H9 (cell line): ENCODE measurements around the gene ATM. TPM values are rescaled to one million over a fixed set of nuclear protein-coding genes. Genes with fewer than 3 reads are reported as not detected.

ENCODE experiments used
- DNase-seq: peaks from one replicate; pipeline ENCODE4 v3.0.0-alpha.2; 2017
- H2AFZ ChIP-seq: one replicate; pipeline ENCODE4 v1.6.1; 2013; ENCODE audit warnings: mild to moderate bottlenecking, low read length, control low read depth, moderate library complexity
- H2AK5ac ChIP-seq: 2 replicates; pipeline ENCODE4 v1.6.1; 2013; ENCODE audit warnings: low read length, control low read depth, mixed read lengths; ENCODE audit not compliant: insufficient read length
- H2BK120ac ChIP-seq: one replicate; pipeline ENCODE4 v1.6.1; 2013; ENCODE audit warnings: low read depth, mild to moderate bottlenecking, low read length, control low read depth, inconsistent platforms; ENCODE audit not compliant: poor library complexity, severe bottlenecking
- H2BK12ac ChIP-seq: 2 replicates; pipeline ENCODE4 v1.6.1; 2013; ENCODE audit warnings: low read length, control low read depth, mixed read lengths, low read depth; ENCODE audit not compliant: insufficient read length
- H2BK15ac ChIP-seq: 2 replicates; pipeline ENCODE4 v1.6.1; 2013; ENCODE audit warnings: low read depth, low read length, control low read depth
- H2BK20ac ChIP-seq: one replicate; pipeline ENCODE4 v1.6.1; 2013; ENCODE audit warnings: low read depth, mild to moderate bottlenecking, low read length, control low read depth, inconsistent platforms; ENCODE audit not compliant: poor library complexity, severe bottlenecking
- H2BK5ac ChIP-seq: 2 replicates; pipeline ENCODE4 v1.6.1; 2013; ENCODE audit warnings: low read length, control low read depth, mixed read lengths; ENCODE audit not compliant: insufficient read length
- H3K14ac ChIP-seq: 2 replicates; pipeline ENCODE4 v1.6.1; 2013; ENCODE audit warnings: low read length, control low read depth; ENCODE audit not compliant: insufficient read depth
- H3K18ac ChIP-seq: 2 replicates; pipeline ENCODE4 v1.6.1; 2013; ENCODE audit warnings: low read depth, mild to moderate bottlenecking, mixed read lengths, low read length, control low read depth; ENCODE audit not compliant: insufficient read length
- H3K23ac ChIP-seq: 2 replicates; pipeline ENCODE4 v1.6.1; 2013; ENCODE audit warnings: low read length, control low read depth, mixed read lengths, low read depth; ENCODE audit not compliant: insufficient read length
- H3K23me2 ChIP-seq: 2 replicates; pipeline ENCODE4 v1.6.1; 2013; ENCODE audit warnings: low read depth, mild to moderate bottlenecking, mixed read lengths, low read length, control low read depth; ENCODE audit not compliant: insufficient read length, poor library complexity, severe bottlenecking
- H3K27ac ChIP-seq: 2 replicates; pipeline ENCODE4 v1.5.1; 2013; ENCODE audit warnings: low read length, control low read depth, mixed read lengths, low read depth; ENCODE audit not compliant: insufficient read length
- H3K27me3 ChIP-seq: 2 replicates; pipeline ENCODE4 v1.6.1; 2013; ENCODE audit warnings: low read length, control low read depth, inconsistent platforms; ENCODE audit not compliant: insufficient read depth
- H3K4ac ChIP-seq: 2 replicates; pipeline ENCODE4 v1.6.1; 2013; ENCODE audit warnings: low read depth, mild to moderate bottlenecking, control low read depth, inconsistent platforms, low read length, moderate library complexity
- H3K4me1 ChIP-seq: 2 replicates; pipeline ENCODE4 v1.6.1; 2013; ENCODE audit warnings: low read length, control low read depth, inconsistent platforms; ENCODE audit not compliant: insufficient read depth
- H3K4me2 ChIP-seq: 2 replicates; pipeline ENCODE4 v1.6.1; 2013; ENCODE audit warnings: low read length, control low read depth, mixed read lengths; ENCODE audit not compliant: insufficient read length, insufficient read depth
- H3K56ac ChIP-seq: 2 replicates; pipeline ENCODE4 v1.6.1; 2013; ENCODE audit warnings: low read depth, mild to moderate bottlenecking, mixed read lengths, low read length, control low read depth; ENCODE audit not compliant: insufficient read length
- H3K79me1 ChIP-seq: 2 replicates; pipeline ENCODE4 v1.6.1; 2013; ENCODE audit warnings: low read depth, mild to moderate bottlenecking, moderate library complexity, low read length, control low read depth, inconsistent platforms; ENCODE audit not compliant: insufficient read depth, poor library complexity, severe bottlenecking
- H3K79me2 ChIP-seq: 2 replicates; pipeline ENCODE4 v1.6.1; 2013; ENCODE audit warnings: low read length, control low read depth, inconsistent platforms; ENCODE audit not compliant: insufficient read depth
- H3K9ac ChIP-seq: 2 replicates; pipeline ENCODE4 v1.6.1; 2013; ENCODE audit warnings: low read length, control low read depth, mixed read lengths; ENCODE audit not compliant: insufficient read length; ENCODE audit errors: extremely low read depth
- H3K9me3 ChIP-seq: one replicate; pipeline ENCODE4 v1.6.1; 2013; ENCODE audit warnings: low read depth, low read length, inconsistent platforms; ENCODE audit not compliant: control insufficient read depth
- H3T11ph ChIP-seq: one replicate; pipeline ENCODE4 v1.6.1; 2013; ENCODE audit warnings: mild to moderate bottlenecking, low read length, control low read depth, inconsistent platforms
- H4K20me1 ChIP-seq: one replicate; pipeline ENCODE4 v1.6.1; 2013; ENCODE audit not compliant: control insufficient read depth, insufficient read length, insufficient read depth
- H4K5ac ChIP-seq: 2 replicates; pipeline ENCODE4 v1.6.1; 2013; ENCODE audit warnings: low read depth, mild to moderate bottlenecking, mixed read lengths, low read length, control low read depth; ENCODE audit not compliant: insufficient read length
- H4K8ac ChIP-seq: replicated peaks from 2 replicates; pipeline ENCODE4 v1.6.1; 2013; ENCODE audit warnings: low read length, control low read depth, mixed read lengths, low read depth; ENCODE audit not compliant: insufficient read length
- H4K91ac ChIP-seq: 2 replicates; pipeline ENCODE4 v1.6.1; 2013; ENCODE audit warnings: low read depth, mild to moderate bottlenecking, moderate library complexity, mixed read lengths, low read length, control low read depth; ENCODE audit not compliant: insufficient read length
- H3K27ac Mint-ChIP-seq, 3 experiments: 2 replicates in 2 of 3; 3 replicates in 1 of 3; pipeline ENCODE4 v1.8.0; 2020 to 2021; ENCODE audit warnings: mixed read lengths in 3 of 3, mild to moderate bottlenecking in 1 of 3, moderate library complexity in 1 of 3
- H3K27me3 Mint-ChIP-seq: 2 replicates; pipeline ENCODE4 v1.8.0; 2021; ENCODE audit warnings: low read depth, mild to moderate bottlenecking, moderate library complexity, mixed read lengths
- H3K36me3 Mint-ChIP-seq, 3 experiments: 2 replicates in 2 of 3; 3 replicates in 1 of 3; pipeline ENCODE4 v1.8.0; 2020 to 2021; ENCODE audit warnings: low read depth in 3 of 3, mixed read lengths in 3 of 3; ENCODE audit not compliant: insufficient read depth in 1 of 3
- H3K4me1 Mint-ChIP-seq, 2 experiments: 2 replicates each; pipeline ENCODE4 v1.8.0; 2020; ENCODE audit warnings: mixed read lengths in 2 of 2
- H3K4me3 Mint-ChIP-seq, 2 experiments: 2 replicates in 1 of 2; 3 replicates in 1 of 2; pipeline ENCODE4 v1.8.0; 2020 to 2021; ENCODE audit warnings: mild to moderate bottlenecking in 2 of 2, mixed read lengths in 2 of 2, moderate library complexity in 1 of 2
- H3K9me3 Mint-ChIP-seq, 2 experiments: 2 replicates in 1 of 2; 3 replicates in 1 of 2; pipeline ENCODE4 v1.8.0; 2020; ENCODE audit warnings: mild to moderate bottlenecking in 2 of 2, mixed read lengths in 2 of 2, moderate library complexity in 1 of 2
- CTCF ChIP-seq: fragments of 200-600 bp; sonication (generic); conservative IDR thresholded peaks from 3 replicates; pipeline ENCODE4 v1.8.0; 2021; ENCODE audit warnings: antibody characterized with exemption, mild to moderate bottlenecking
- WGBS: extraction: QIAGEN DNeasy Blood & Tissue Kit; methylation state at CpG from one replicate; pipeline ENCODE4 v1.1.7; 2013; ENCODE audit warnings: missing lambda C conversion rate, low lambda C conversion rate, mixed read lengths; ENCODE audit not compliant: insufficient read length; ENCODE audit errors: extremely low coverage; 5-methylcytosine and 5-hydroxymethylcytosine counted together
- total RNA-seq: library from RNA; stranded (reverse); gene quantifications from 2 replicates; pipeline ENCODE4 v1.2.1, GENCODE V29; 2021

ATM gene
- total RNA-seq, 1 experiment from 2014 or later, result 58.9 TPM

- Histone ChIP-seq H3K23me2 (no peaks in the 10 kb centered on the region), H3K18ac (no peak overlapping the region), H3K79me2 (peaks cover 6% of the 10 kb centered on the region; the same call in 1 of the 2 replicates), H4K5ac (no peak overlapping the region), H3K27me3 (no peaks in the 10 kb centered on the region), H3K23ac (no peak overlapping the region), H3T11ph (no peak overlapping the region), H2AFZ (no peak overlapping the region), H3K27ac (no peak overlapping the region), H3K79me1 (peaks cover 8% of the 10 kb centered on the region), H3K4ac (no peak overlapping the region), H2BK120ac (no peak overlapping the region), H2BK20ac (no peak overlapping the region), H3K4me2 (no peak overlapping the region), H3K14ac (no peak overlapping the region), H2AK5ac (no peak overlapping the region), H3K4me1 (no peaks in the 10 kb centered on the region), H4K8ac (no peak overlapping the region), H3K9me3 (no peaks in the 10 kb centered on the region), H3K56ac (no peak overlapping the region), H2BK15ac (no peak overlapping the region), H4K91ac (no peak overlapping the region), H2BK5ac (no peak overlapping the region), H2BK12ac (no peak overlapping the region), H3K9ac (no peak overlapping the region), H4K20me1 (no peaks in the 10 kb centered on the region)
- no peaks in the 10 kb centered on the region for H3K4me1 Mint-ChIP-seq
- DNase-seq, result no peak
- H3K27ac Mint-ChIP-seq, result peak overlapping the region in 2 of 3 experiments; percentile 63 to 81; a peak in 2 of 7 replicates
- H3K4me3 Mint-ChIP-seq, result no peak overlapping the region
- TF ChIP-seq CTCF, result no peak
- no peaks in the 10 kb centered on the region for H3K27me3 Mint-ChIP-seq
- peaks cover 39 to 72% (median 68%) of the 10 kb centered on the region in 3 experiments for H3K36me3 Mint-ChIP-seq
- WGBS, result no CpG with 5 or more reads among the region's 1 CpG
- peaks cover 3 to 8% of the 10 kb centered on the region in 2 experiments for H3K9me3 Mint-ChIP-seq
Measured at GRCh38 chr11:108210441-108210840, 12.4 kb upstream of the ATM start.
